Amniotic epithelial cell (primary cell): ENCODE data around the gene DHRSX.
"Not testable (repeated sequence)": the region's sequence is repeated elsewhere in the genome, so short reads cannot be mapped to it uniquely, and the experiment has no call there.

Source experiments
- DNase-seq: peaks from one replicate; pipeline ENCODE4 v3.0.0-alpha.2; 2010; ENCODE audit warnings: low read depth

The DHRSX gene

GRCh38 chrX:2261831-2262667, 238.7 kb downstream of the DHRSX start:
- no peak for DNase-seq

GRCh38 chrX:2252331-2253065, 248.3 kb downstream of the DHRSX start:
- no peak for DNase-seq

- DNase-seq: no peak
These were observed 249.6 kb downstream of the DHRSX start for GRCh38 chrX:2251211-2251610.

- peak; percentile 68 for DNase-seq
These were observed 256.8 kb downstream of the DHRSX start for GRCh38 chrX:2243913-2244460.

- no peak for DNase-seq
These were observed 257.8 kb downstream of the DHRSX start for GRCh38 chrX:2242980-2243379.

- DNase-seq: no peak
These were observed 258.4 kb downstream of the DHRSX start for GRCh38 chrX:2242326-2242725.

- not testable (repeated sequence) for DNase-seq
These were observed 259.3 kb downstream of the DHRSX start for GRCh38 chrX:2241496-2241895.

GRCh38 chrX:2240761-2241160, 260.0 kb downstream of the DHRSX start:
- not testable (repeated sequence) for DNase-seq

GRCh38 chrX:2237976-2238375, 262.8 kb downstream of the DHRSX start:
- no peak for DNase-seq

GRCh38 chrX:2231570-2232192, 269.1 kb downstream of the DHRSX start:
- DNase-seq: no peak

- no peak for DNase-seq
These were observed 270.3 kb downstream of the DHRSX start for GRCh38 chrX:2230457-2230856.

- DNase-seq: peak; percentile 12
These were observed 272.2 kb downstream of the DHRSX start for GRCh38 chrX:2228536-2228935.

GRCh38 chrX:2226906-2227656, 273.7 kb downstream of the DHRSX start:
- no peak for DNase-seq

GRCh38 chrX:2226182-2226581, 274.6 kb downstream of the DHRSX start:
- DNase-seq: no peak

GRCh38 chrX:2224597-2225235, 276.1 kb downstream of the DHRSX start:
- DNase-seq: no peak

- no peak for DNase-seq
These were observed 276.6 kb downstream of the DHRSX start for GRCh38 chrX:2224161-2224560.

GRCh38 chrX:2220829-2221567, 279.8 kb downstream of the DHRSX start:
- no peak for DNase-seq

- DNase-seq: no peak
These were observed 280.5 kb downstream of the DHRSX start for GRCh38 chrX:2220296-2220695.

GRCh38 chrX:2214138-2214823, 286.5 kb downstream of the DHRSX start:
- DNase-seq: not testable (repeated sequence)

GRCh38 chrX:2211667-2212066, 289.1 kb downstream of the DHRSX start:
- not testable (repeated sequence) for DNase-seq
